CD14-positive monocyte (primary cell): ENCODE measurements around the gene MYH16. TPM values are rescaled to one million over a fixed set of nuclear protein-coding genes. Genes with fewer than 3 reads are reported as not detected.

ENCODE experiments used
- DNase-seq, 3 donors: peaks; one replicate each; pipeline ENCODE4 v3.0.0-alpha.2; 2011 to 2022
- H2AFZ ChIP-seq: 2 replicates; pipeline ENCODE4 v1.6.0; 2012; ENCODE audit warnings: mild to moderate bottlenecking, low read depth, low read length, inconsistent platforms; ENCODE audit not compliant: insufficient read depth, poor library complexity, severe bottlenecking
- H3K27ac ChIP-seq, 2 donors: 1 replicate in 1 of 2; 2 replicates in 1 of 2; pipeline ENCODE4 v1.5.1; 2012 to 2013; ENCODE audit warnings: low read length in 2 of 2, control low read depth in 1 of 2, inconsistent platforms in 1 of 2, low read depth in 1 of 2, mild to moderate bottlenecking in 1 of 2
- H3K27me3 ChIP-seq, 2 donors: one replicate each; pipeline versions ENCODE4 v1.6.0 to v1.6.1; 2011 to 2013; ENCODE audit warnings: low read length in 2 of 2; ENCODE audit not compliant: control insufficient read depth in 2 of 2, insufficient read depth in 2 of 2
- H3K36me3 ChIP-seq, 2 donors: replicated peaks in 1 of 2; 1 replicate in 1 of 2; 2 replicates in 1 of 2; pipeline versions ENCODE4 v1.5.1 to v1.6.1; 2012 to 2013; ENCODE audit warnings: low read length in 2 of 2, control low read depth in 1 of 2, inconsistent platforms in 1 of 2, mild to moderate bottlenecking in 1 of 2; ENCODE audit not compliant: insufficient read depth in 2 of 2, control insufficient read depth in 1 of 2
- H3K4me1 ChIP-seq, 2 donors: 1 replicate in 1 of 2; 2 replicates in 1 of 2; pipeline versions ENCODE4 v1.5.1 to v1.6.1; 2012 to 2013; ENCODE audit warnings: low read length in 2 of 2, control low read depth in 1 of 2, inconsistent platforms in 1 of 2, mild to moderate bottlenecking in 1 of 2, moderate library complexity in 1 of 2; ENCODE audit not compliant: insufficient read depth in 2 of 2, control insufficient read depth in 1 of 2
- H3K4me2 ChIP-seq: replicated peaks from 2 replicates; pipeline ENCODE3; 2012; ENCODE audit warnings: low read length, moderate library complexity, mild to moderate bottlenecking; ENCODE audit not compliant: poor library complexity, severe bottlenecking; ENCODE audit errors: extremely low read depth
- H3K4me3 ChIP-seq, 3 experiments: fragments of 200-600 bp in 1 of 3; sonication (generic) in 1 of 3; replicated peaks in 1 of 3; 1 replicate in 2 of 3; 2 replicates in 1 of 3; pipeline ENCODE4 v1.5.1; 2011 to 2013; ENCODE audit warnings: low read length in 3 of 3, mild to moderate bottlenecking in 3 of 3, control low read depth in 2 of 3, low read depth in 2 of 3, inconsistent platforms in 1 of 3, moderate library complexity in 1 of 3
- H3K79me2 ChIP-seq: 2 replicates; pipeline ENCODE4 v1.6.0; 2012; ENCODE audit warnings: mild to moderate bottlenecking, control low read depth, inconsistent platforms, low read length, moderate library complexity; ENCODE audit not compliant: insufficient read depth
- H3K9ac ChIP-seq: 2 replicates; pipeline ENCODE4 v1.6.0; 2017; ENCODE audit warnings: low read length, mild to moderate bottlenecking; ENCODE audit not compliant: insufficient read depth, poor library complexity, severe bottlenecking
- H3K9me3 ChIP-seq, 2 donors: replicated peaks in 1 of 2; 1 replicate in 1 of 2; 2 replicates in 1 of 2; pipeline versions ENCODE4 v1.5.1 to v1.6.1; 2012 to 2013; ENCODE audit warnings: low read length in 2 of 2, control low read depth in 1 of 2; ENCODE audit not compliant: control insufficient read depth in 1 of 2, insufficient read depth in 1 of 2
- H4K20me1 ChIP-seq: 2 replicates; pipeline ENCODE4 v1.6.0; 2012; ENCODE audit warnings: mild to moderate bottlenecking, low read length, control low read depth, moderate library complexity; ENCODE audit not compliant: insufficient read depth
- H3K27ac Mint-ChIP-seq, 7 donors: one replicate each; pipeline ENCODE4 v1.8.0; 2020; ENCODE audit warnings: mild to moderate bottlenecking in 7 of 7, mixed read lengths in 7 of 7, moderate library complexity in 6 of 7, inconsistent platforms in 2 of 7
- H3K27me3 Mint-ChIP-seq, 3 donors: one replicate each; pipeline ENCODE4 v1.8.0; 2021 to 2022; ENCODE audit warnings: low read depth in 3 of 3, mild to moderate bottlenecking in 3 of 3, mixed read lengths in 3 of 3, moderate library complexity in 3 of 3, inconsistent platforms in 1 of 3
- H3K36me3 Mint-ChIP-seq, 2 donors: one replicate each; pipeline ENCODE4 v1.8.0; 2020; ENCODE audit warnings: mixed read lengths in 2 of 2, inconsistent platforms in 1 of 2, mild to moderate bottlenecking in 1 of 2
- H3K4me1 Mint-ChIP-seq: one replicate; pipeline ENCODE4 v1.8.0; 2020; ENCODE audit warnings: mild to moderate bottlenecking, mixed read lengths
- H3K4me3 Mint-ChIP-seq, 2 donors: one replicate each; pipeline ENCODE4 v1.8.0; 2020; ENCODE audit warnings: mild to moderate bottlenecking in 2 of 2, mixed read lengths in 2 of 2, moderate library complexity in 1 of 2
- H3K9me3 Mint-ChIP-seq, 7 donors: one replicate each; pipeline ENCODE4 v1.8.0; 2020 to 2022; ENCODE audit warnings: mixed read lengths in 7 of 7, mild to moderate bottlenecking in 6 of 7, moderate library complexity in 6 of 7, inconsistent platforms in 2 of 7
- CTCF ChIP-seq: fragments of 200-600 bp; IDR thresholded peaks from one replicate; pipeline ENCODE4 v1.8.0; 2022; ENCODE audit warnings: antibody characterized with exemption, mild to moderate bottlenecking
- WGBS: methylation state at CpG from one replicate; pipeline ENCODE4 v1.1.5; 2013; ENCODE audit warnings: missing lambda C conversion rate; ENCODE audit not compliant: insufficient coverage; 5-methylcytosine and 5-hydroxymethylcytosine counted together
- intact Hi-C, 2 donors: fragments of 100-400 bp; cut with micrococcal nuclease; formaldehyde crosslinking; loops; one replicate each; pipeline versions ENCODE4 v1.15.0 to v1.15.1; 2023
- polyA plus RNA-seq, 3 donors: library from polyadenylated mRNA; depleted of rRNA in 1 of 3; unstranded in 2 of 3; stranded (reverse) in 1 of 3; fragments of 300-500 nt in 2 of 3; fragments of >200 nt in 1 of 3; fragmentation: Illumina TruSeq in 2 of 3; gene quantifications; 1 replicate in 2 of 3; 2 replicates in 1 of 3; pipeline ENCODE4 v1.2.3, GENCODE V29; 2012 to 2021

MYH16 gene
- polyA plus RNA-seq, 3 donors, result not detected

GRCh38 chr7:99254390-99254789 lies 18.2 kb upstream of the MYH16 start:
- no peak overlapping the region for H3K27ac ChIP-seq
- peaks cover 3 to 8% (median 6%) of the 10 kb centered on the region in 3 donors for H3K27me3 Mint-ChIP-seq
- no peak overlapping the region for H2AFZ ChIP-seq
- H3K36me3 ChIP-seq, result no peaks in the 10 kb centered on the region
- intact Hi-C loops, result no loop called here
- no peaks in the 10 kb centered on the region for H4K20me1 ChIP-seq
- H3K9me3 Mint-ChIP-seq, result peaks cover 0 to 2% (median 0%) of the 10 kb centered on the region in 7 donors
- peaks cover 5% of the 10 kb centered on the region for H3K4me1 Mint-ChIP-seq
- H3K36me3 Mint-ChIP-seq, result no peaks in the 10 kb centered on the region
- H3K9me3 ChIP-seq, result no peaks in the 10 kb centered on the region
- H3K79me2 ChIP-seq, result no peaks in the 10 kb centered on the region
- H3K4me2 ChIP-seq, result no peak overlapping the region
- no peak overlapping the region for H3K9ac ChIP-seq
- 100% methylated on average over 1 of the region's 2 CpGs for WGBS
- no peaks in the 10 kb centered on the region for H3K27me3 ChIP-seq
- H3K4me3 Mint-ChIP-seq, result no peak overlapping the region
- peaks cover 0 to 6% of the 10 kb centered on the region in 2 donors for H3K4me1 ChIP-seq
- no peak for TF ChIP-seq CTCF
- DNase-seq, result no peak
- H3K4me3 ChIP-seq, result no peak overlapping the region
- H3K27ac Mint-ChIP-seq, result no peak overlapping the region

- Mint-ChIP-seq H3K4me3 (no peak overlapping the region), H3K27me3 (peaks cover 0 to 8% (median 6%) of the 10 kb centered on the region in 3 donors), H3K36me3 (no peaks in the 10 kb centered on the region), H3K4me1 (peaks cover 5% of the 10 kb centered on the region), H3K9me3 (peaks cover 0 to 2% (median 0%) of the 10 kb centered on the region in 7 donors), H3K27ac (no peak overlapping the region)
- Histone ChIP-seq H3K27ac (no peak overlapping the region), H4K20me1 (no peaks in the 10 kb centered on the region), H3K9me3 (no peaks in the 10 kb centered on the region), H3K27me3 (no peaks in the 10 kb centered on the region), H3K4me3 (no peak overlapping the region), H2AFZ (no peak overlapping the region), H3K9ac (no peak overlapping the region), H3K4me2 (no peak overlapping the region), H3K79me2 (no peaks in the 10 kb centered on the region), H3K4me1 (peaks cover 0 to 6% of the 10 kb centered on the region in 2 donors), H3K36me3 (no peaks in the 10 kb centered on the region)
- no peak for TF ChIP-seq CTCF
- WGBS, result 65% methylated on average over 4 of the region's 4 CpGs
- intact Hi-C loops, result no loop called here
- no peak for DNase-seq
Measured at GRCh38 chr7:99255463-99255862, 17.2 kb upstream of the MYH16 start.
